HG03457 (cell line): ENCODE results near the gene MAP3K20.
A peak's percentile ranks its signal among the peaks of the same experiment; 100 is the strongest.
"Not testable (repeated sequence)": the region's sequence is repeated elsewhere in the genome, so short reads cannot be mapped to it uniquely, and the experiment has no call there.

ENCODE experiments used
- ATAC-seq: cut with Tn5 transposase; IDR thresholded peaks from one replicate; pipeline ENCODE4 v1.9.1; 2021; ENCODE audit warnings: moderate number of reproducible peaks; ENCODE audit not compliant: unreplicated experiment

MAP3K20 gene

GRCh38 chr2:173264151-173264550 is 188.5 kb downstream of the MAP3K20 start:
- ATAC-seq: no peak

GRCh38 chr2:173264603-173265366 is 189.1 kb downstream of the MAP3K20 start:
- peak; percentile 89 for ATAC-seq

GRCh38 chr2:173271135-173271534 is 195.5 kb downstream of the MAP3K20 start:
- no peak for ATAC-seq

- ATAC-seq: no peak
Measured at GRCh38 chr2:173271825-173272224, 196.2 kb downstream of the MAP3K20 start.

GRCh38 chr2:173272849-173273248 is 197.2 kb downstream of the MAP3K20 start:
- no peak for ATAC-seq

GRCh38 chr2:173278794-173279526 is 203.3 kb downstream of the MAP3K20 start:
- no peak for ATAC-seq

- no peak for ATAC-seq
Measured at GRCh38 chr2:173279527-173279868, 203.9 kb downstream of the MAP3K20 start.

GRCh38 chr2:173280853-173281252 is 205.2 kb downstream of the MAP3K20 start:
- no peak for ATAC-seq

GRCh38 chr2:173281898-173282297 is 206.3 kb downstream of the MAP3K20 start:
- not testable (repeated sequence) for ATAC-seq

- ATAC-seq: no peak
Measured at GRCh38 chr2:173282795-173283545, 207.3 kb downstream of the MAP3K20 start.

- peak; percentile 70 for ATAC-seq
Measured at GRCh38 chr2:173286153-173286809, 210.6 kb downstream of the MAP3K20 start.

- ATAC-seq: no peak
Measured at GRCh38 chr2:173287594-173287993, 211.9 kb downstream of the MAP3K20 start.

GRCh38 chr2:173288561-173288960 is 212.9 kb downstream of the MAP3K20 start:
- no peak for ATAC-seq

GRCh38 chr2:173290046-173290445 is 214.4 kb downstream of the MAP3K20 start:
- no peak for ATAC-seq

- no peak for ATAC-seq
Measured at GRCh38 chr2:173290518-173290917, 214.9 kb downstream of the MAP3K20 start.

- no peak for ATAC-seq
Measured at GRCh38 chr2:173291412-173291811, 215.8 kb downstream of the MAP3K20 start.

GRCh38 chr2:173296235-173296634 is 220.6 kb downstream of the MAP3K20 start:
- no peak for ATAC-seq

- ATAC-seq: no peak
Measured at GRCh38 chr2:173298536-173299097, 223.0 kb downstream of the MAP3K20 start.

GRCh38 chr2:173299764-173300163 is 224.1 kb downstream of the MAP3K20 start:
- no peak for ATAC-seq

- ATAC-seq: no peak
Measured at GRCh38 chr2:173300458-173300857, 224.8 kb downstream of the MAP3K20 start.

- not testable (repeated sequence) for ATAC-seq
Measured at GRCh38 chr2:173301549-173301948, 225.9 kb downstream of the MAP3K20 start.
